ENCODE data around the gene AKR1C2. TPM values are rescaled to one million over a fixed set of nuclear protein-coding genes. Genes with fewer than 3 reads are reported as not detected.
A peak's percentile ranks its signal among the peaks of the same experiment; 100 is the strongest.
"Not testable (repeated sequence)": the region's sequence is repeated elsewhere in the genome, so short reads cannot be mapped to it uniquely, and the experiment has no call there.

The AKR1C2 gene
- total RNA-seq, 1 donor from 2014 or later, result 4.2 TPM

- Histone ChIP-seq H3K4me3 (ENCODE audit: low read length in 3 of 3) (no peak overlapping the region), H3K27ac (ENCODE audit: low read depth, low read length) (no peak overlapping the region), H3K36me3 (ENCODE audit: control insufficient read depth in 3 of 3, insufficient read depth in 3 of 3, low read length in 3 of 3) (no peaks in the 10 kb centered on the region), H3K27me3 (ENCODE audit: control insufficient read depth in 3 of 3, insufficient read depth in 3 of 3, low read length in 3 of 3) (no peaks in the 10 kb centered on the region), H3K9ac (ENCODE audit: low read depth in 1 of 3, low read length in 3 of 3) (no peak overlapping the region), H3K4me1 (ENCODE audit: control insufficient read depth in 3 of 3, insufficient read depth in 3 of 3, low read length in 3 of 3) (peaks cover 4 to 6% (median 6%) of the 10 kb centered on the region in 3 donors), H3K9me3 (ENCODE audit: control insufficient read depth in 3 of 3, low read length in 3 of 3) (no peaks in the 10 kb centered on the region)
These were observed 24.8 kb downstream of the AKR1C2 start for GRCh38 chr10:4978870-4979269.

- H3K4me1 ChIP-seq (ENCODE audit: control insufficient read depth in 3 of 3, insufficient read depth in 3 of 3, low read length in 3 of 3), result peaks cover 4 to 6% (median 5%) of the 10 kb centered on the region in 3 donors
- H3K9ac ChIP-seq (ENCODE audit: low read depth in 1 of 3, low read length in 3 of 3), result no peak overlapping the region
- no peak overlapping the region for H3K4me3 ChIP-seq (ENCODE audit: low read length in 3 of 3)
- no peaks in the 10 kb centered on the region for H3K9me3 ChIP-seq (ENCODE audit: control insufficient read depth in 3 of 3, low read length in 3 of 3)
- H3K27me3 ChIP-seq (ENCODE audit: control insufficient read depth in 3 of 3, insufficient read depth in 3 of 3, low read length in 3 of 3), result no peaks in the 10 kb centered on the region
- no peak overlapping the region for H3K27ac ChIP-seq (ENCODE audit: low read depth, low read length)
- peaks cover 0 to 4% (median 3%) of the 10 kb centered on the region in 3 donors for H3K36me3 ChIP-seq (ENCODE audit: control insufficient read depth in 3 of 3, insufficient read depth in 3 of 3, low read length in 3 of 3)
These were observed 26.6 kb downstream of the AKR1C2 start for GRCh38 chr10:4977025-4977424.

- H3K4me3 ChIP-seq (ENCODE audit: low read length in 3 of 3); H3K9me3 ChIP-seq (ENCODE audit: control insufficient read depth in 3 of 3, low read length in 3 of 3); H3K9ac ChIP-seq (ENCODE audit: low read depth in 1 of 3, low read length in 3 of 3); H3K27ac ChIP-seq (ENCODE audit: low read depth, low read length); H3K27me3 ChIP-seq (ENCODE audit: control insufficient read depth in 3 of 3, insufficient read depth in 3 of 3, low read length in 3 of 3); H3K4me1 ChIP-seq (ENCODE audit: control insufficient read depth in 3 of 3, insufficient read depth in 3 of 3, low read length in 3 of 3): not testable (repeated sequence)
- H3K36me3 ChIP-seq (ENCODE audit: control insufficient read depth in 3 of 3, insufficient read depth in 3 of 3, low read length in 3 of 3), result peaks cover 0 to 10% (median 7%) of the 10 kb centered on the region in 3 donors
These were observed 29.3 kb downstream of the AKR1C2 start for GRCh38 chr10:4974400-4974799.

GRCh38 chr10:4973294-4973693, 30.4 kb downstream of the AKR1C2 start:
- not testable (repeated sequence) for H3K9ac ChIP-seq (ENCODE audit: low read depth in 1 of 3, low read length in 3 of 3); H3K27ac ChIP-seq (ENCODE audit: low read depth, low read length); H3K4me3 ChIP-seq (ENCODE audit: low read length in 3 of 3); H3K9me3 ChIP-seq (ENCODE audit: control insufficient read depth in 3 of 3, low read length in 3 of 3); H3K27me3 ChIP-seq (ENCODE audit: control insufficient read depth in 3 of 3, insufficient read depth in 3 of 3, low read length in 3 of 3); H3K4me1 ChIP-seq (ENCODE audit: control insufficient read depth in 3 of 3, insufficient read depth in 3 of 3, low read length in 3 of 3)
- H3K36me3 ChIP-seq (ENCODE audit: control insufficient read depth in 3 of 3, insufficient read depth in 3 of 3, low read length in 3 of 3), result peaks cover 3 to 20% (median 11%) of the 10 kb centered on the region in 3 donors

GRCh38 chr10:4972369-4973142, 31.1 kb downstream of the AKR1C2 start:
- H3K27me3 ChIP-seq (ENCODE audit: control insufficient read depth in 3 of 3, insufficient read depth in 3 of 3, low read length in 3 of 3); H3K27ac ChIP-seq (ENCODE audit: low read depth, low read length); H3K4me3 ChIP-seq (ENCODE audit: low read length in 3 of 3); H3K9ac ChIP-seq (ENCODE audit: low read depth in 1 of 3, low read length in 3 of 3); H3K9me3 ChIP-seq (ENCODE audit: control insufficient read depth in 3 of 3, low read length in 3 of 3); H3K4me1 ChIP-seq (ENCODE audit: control insufficient read depth in 3 of 3, insufficient read depth in 3 of 3, low read length in 3 of 3): not testable (repeated sequence)
- H3K36me3 ChIP-seq (ENCODE audit: control insufficient read depth in 3 of 3, insufficient read depth in 3 of 3, low read length in 3 of 3), result peaks cover 3 to 20% (median 11%) of the 10 kb centered on the region in 3 donors

GRCh38 chr10:4970362-4970761, 33.3 kb downstream of the AKR1C2 start:
- H3K27me3 ChIP-seq (ENCODE audit: control insufficient read depth in 3 of 3, insufficient read depth in 3 of 3, low read length in 3 of 3); H3K4me3 ChIP-seq (ENCODE audit: low read length in 3 of 3); H3K27ac ChIP-seq (ENCODE audit: low read depth, low read length); H3K9ac ChIP-seq (ENCODE audit: low read depth in 1 of 3, low read length in 3 of 3); H3K4me1 ChIP-seq (ENCODE audit: control insufficient read depth in 3 of 3, insufficient read depth in 3 of 3, low read length in 3 of 3); H3K9me3 ChIP-seq (ENCODE audit: control insufficient read depth in 3 of 3, low read length in 3 of 3): not testable (repeated sequence)
- peaks cover 3 to 20% (median 11%) of the 10 kb centered on the region in 3 donors for H3K36me3 ChIP-seq (ENCODE audit: control insufficient read depth in 3 of 3, insufficient read depth in 3 of 3, low read length in 3 of 3)

- not testable (repeated sequence) for H3K27ac ChIP-seq (ENCODE audit: low read depth, low read length); H3K4me3 ChIP-seq (ENCODE audit: low read length in 3 of 3); H3K9ac ChIP-seq (ENCODE audit: low read depth in 1 of 3, low read length in 3 of 3); H3K27me3 ChIP-seq (ENCODE audit: control insufficient read depth in 3 of 3, insufficient read depth in 3 of 3, low read length in 3 of 3); H3K4me1 ChIP-seq (ENCODE audit: control insufficient read depth in 3 of 3, insufficient read depth in 3 of 3, low read length in 3 of 3); H3K9me3 ChIP-seq (ENCODE audit: control insufficient read depth in 3 of 3, low read length in 3 of 3)
- peaks cover 3 to 20% (median 11%) of the 10 kb centered on the region in 3 donors for H3K36me3 ChIP-seq (ENCODE audit: control insufficient read depth in 3 of 3, insufficient read depth in 3 of 3, low read length in 3 of 3)
These were observed 34.4 kb downstream of the AKR1C2 start for GRCh38 chr10:4969289-4969688.

- not testable (repeated sequence) for H3K9ac ChIP-seq (ENCODE audit: low read depth in 1 of 3, low read length in 3 of 3); H3K27me3 ChIP-seq (ENCODE audit: control insufficient read depth in 3 of 3, insufficient read depth in 3 of 3, low read length in 3 of 3); H3K4me1 ChIP-seq (ENCODE audit: control insufficient read depth in 3 of 3, insufficient read depth in 3 of 3, low read length in 3 of 3); H3K27ac ChIP-seq (ENCODE audit: low read depth, low read length); H3K9me3 ChIP-seq (ENCODE audit: control insufficient read depth in 3 of 3, low read length in 3 of 3); H3K4me3 ChIP-seq (ENCODE audit: low read length in 3 of 3)
- peaks cover 3 to 16% (median 8%) of the 10 kb centered on the region in 3 donors for H3K36me3 ChIP-seq (ENCODE audit: control insufficient read depth in 3 of 3, insufficient read depth in 3 of 3, low read length in 3 of 3)
These were observed 36.5 kb downstream of the AKR1C2 start for GRCh38 chr10:4967189-4967588.

GRCh38 chr10:4965763-4966162, 37.9 kb downstream of the AKR1C2 start:
- H3K4me3 ChIP-seq (ENCODE audit: low read length in 3 of 3); H3K9ac ChIP-seq (ENCODE audit: low read depth in 1 of 3, low read length in 3 of 3): not testable (repeated sequence)

GRCh38 chr10:4963815-4964154, 39.9 kb downstream of the AKR1C2 start:
- not testable (repeated sequence) for H3K27me3 ChIP-seq (ENCODE audit: control insufficient read depth in 3 of 3, insufficient read depth in 3 of 3, low read length in 3 of 3); H3K4me1 ChIP-seq (ENCODE audit: control insufficient read depth in 3 of 3, insufficient read depth in 3 of 3, low read length in 3 of 3); H3K36me3 ChIP-seq (ENCODE audit: control insufficient read depth in 3 of 3, insufficient read depth in 3 of 3, low read length in 3 of 3); H3K9me3 ChIP-seq (ENCODE audit: control insufficient read depth in 3 of 3, low read length in 3 of 3); H3K27ac ChIP-seq (ENCODE audit: low read depth, low read length)
- Histone ChIP-seq H3K9ac (ENCODE audit: low read depth in 1 of 3, low read length in 3 of 3) (peak overlapping the region in 1 of 3 donors; percentile 43), H3K4me3 (ENCODE audit: low read length in 3 of 3) (peak overlapping the region in 1 of 3 donors; percentile 36)

More at GRCh38 chr10:4965763-4966162, 37.9 kb downstream of the AKR1C2 start:
- H3K4me1 ChIP-seq (ENCODE audit: control insufficient read depth in 3 of 3, insufficient read depth in 3 of 3, low read length in 3 of 3); H3K27me3 ChIP-seq (ENCODE audit: control insufficient read depth in 3 of 3, insufficient read depth in 3 of 3, low read length in 3 of 3); H3K27ac ChIP-seq (ENCODE audit: low read depth, low read length); H3K9me3 ChIP-seq (ENCODE audit: control insufficient read depth in 3 of 3, low read length in 3 of 3): not testable (repeated sequence)
- peaks cover 3 to 16% (median 8%) of the 10 kb centered on the region in 3 donors for H3K36me3 ChIP-seq (ENCODE audit: control insufficient read depth in 3 of 3, insufficient read depth in 3 of 3, low read length in 3 of 3)

All from skeletal muscle tissue (tissue), 4 donors.